Esophagus muscularis mucosa (tissue), 4 donors: ENCODE data around the gene RAB9B.

ENCODE experiments used
- CTCF ChIP-seq, 3 experiments: fragments of 200-600 bp in 2 of 3; fragments of 450-650 bp in 1 of 3; sonication (generic) in 2 of 3; IDR thresholded peaks; one replicate each; pipeline ENCODE4 v1.5.1; 2017 to 2019; ENCODE audit warnings: antibody characterized with exemption in 3 of 3, mild to moderate bottlenecking in 2 of 3, moderate library complexity in 1 of 3
- EP300 ChIP-seq: sonication (generic); formaldehyde crosslinking; IDR thresholded peaks from one replicate; pipeline ENCODE4 v1.6.1; 2017; ENCODE audit warnings: antibody characterized with exemption
- POLR2A ChIP-seq: fragments of 450-650 bp; IDR thresholded peaks from one replicate; pipeline ENCODE4 v1.6.1; 2017; ENCODE audit warnings: antibody characterized with exemption, moderate library complexity, mild to moderate bottlenecking, low read depth
- POLR2AphosphoS5 ChIP-seq, 2 donors: sonication (generic); formaldehyde crosslinking; IDR thresholded peaks; one replicate each; pipeline ENCODE4 v1.6.1; 2017; ENCODE audit warnings: antibody characterized with exemption in 2 of 2

GRCh38 chrX:103828529-103828928, 3.5 kb downstream of the RAB9B start:
- TF ChIP-seq POLR2AphosphoS5 (IDR thresholded peaks at IDR 0.05) (no peak), CTCF (IDR thresholded peaks at IDR 0.05) (no peak), POLR2A (no peak), EP300 (no peak)
